GM18519 (cell line): ENCODE results near the gene RPS6KB2.
"Not testable (repeated sequence)": the region's sequence is repeated elsewhere in the genome, so short reads cannot be mapped to it uniquely, and the experiment has no call there.

Source experiments
- ATAC-seq: cut with Tn5 transposase; IDR thresholded peaks from one replicate; pipeline ENCODE4 v1.9.1; 2021; ENCODE audit warnings: mild to moderate bottlenecking, moderate library complexity; ENCODE audit not compliant: unreplicated experiment, low FRiP score

The RPS6KB2 gene

GRCh38 chr11:67423891-67424613 lies 4.2 kb upstream of the RPS6KB2 start:
- ATAC-seq: no peak

DNA sequence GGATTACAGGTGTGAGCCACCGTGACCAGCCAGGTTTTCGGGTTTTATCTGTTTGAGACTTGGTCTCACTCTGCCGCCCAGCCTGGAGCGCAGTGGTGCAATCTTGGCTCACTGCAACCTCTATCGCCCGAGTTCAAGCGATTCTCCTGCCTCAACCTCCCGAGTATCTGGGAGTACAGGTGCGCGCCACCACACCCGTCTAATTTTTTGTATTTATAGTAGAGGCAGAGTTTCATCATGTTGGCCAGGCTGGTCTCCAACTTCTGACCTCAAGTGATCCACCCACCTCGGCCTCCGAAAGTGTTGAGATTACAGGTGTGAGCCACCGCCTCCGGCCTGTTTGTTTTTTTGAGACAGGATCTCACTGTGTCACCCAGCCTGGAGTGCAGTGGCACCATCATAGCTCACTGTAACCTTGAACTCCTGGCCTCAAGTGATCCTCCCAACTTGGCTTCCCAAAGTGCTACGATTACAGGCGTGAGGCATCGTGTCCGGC lies 882 bp upstream of the RPS6KB2 start:
- not testable (repeated sequence) for ATAC-seq

- no peak for ATAC-seq
Measured at GRCh38 chr11:67429038-67429668, 859 bp downstream of the RPS6KB2 start.

DNA sequence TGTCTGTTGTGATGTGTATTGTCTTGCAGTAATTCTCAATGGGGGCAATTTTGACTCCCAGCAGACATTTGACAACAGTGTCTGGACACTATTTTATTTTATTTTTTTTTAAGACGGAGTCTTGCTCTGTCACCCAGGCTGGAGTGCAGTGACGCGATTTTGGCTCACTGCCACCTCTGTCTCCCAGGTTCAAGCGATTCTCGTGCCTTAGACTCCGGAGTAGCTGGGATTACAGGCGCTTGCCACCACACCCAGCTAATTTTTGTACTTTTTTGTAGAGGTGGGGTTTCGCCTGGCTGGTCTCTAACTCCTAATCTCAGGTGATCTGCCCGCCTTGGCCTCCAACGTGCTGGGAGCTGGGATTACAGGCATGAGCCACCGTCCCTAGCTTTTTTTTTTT lies 1.4 kb downstream of the RPS6KB2 start:
- ATAC-seq: no peak

GRCh38 chr11:67431346-67432249 lies 3.3 kb downstream of the RPS6KB2 start:
- no peak for ATAC-seq

- ATAC-seq: no peak
Measured at GRCh38 chr11:67432655-67433349, 4.5 kb downstream of the RPS6KB2 start.

GRCh38 chr11:67433536-67434394 lies 5.5 kb downstream of the RPS6KB2 start:
- ATAC-seq: no peak

DNA sequence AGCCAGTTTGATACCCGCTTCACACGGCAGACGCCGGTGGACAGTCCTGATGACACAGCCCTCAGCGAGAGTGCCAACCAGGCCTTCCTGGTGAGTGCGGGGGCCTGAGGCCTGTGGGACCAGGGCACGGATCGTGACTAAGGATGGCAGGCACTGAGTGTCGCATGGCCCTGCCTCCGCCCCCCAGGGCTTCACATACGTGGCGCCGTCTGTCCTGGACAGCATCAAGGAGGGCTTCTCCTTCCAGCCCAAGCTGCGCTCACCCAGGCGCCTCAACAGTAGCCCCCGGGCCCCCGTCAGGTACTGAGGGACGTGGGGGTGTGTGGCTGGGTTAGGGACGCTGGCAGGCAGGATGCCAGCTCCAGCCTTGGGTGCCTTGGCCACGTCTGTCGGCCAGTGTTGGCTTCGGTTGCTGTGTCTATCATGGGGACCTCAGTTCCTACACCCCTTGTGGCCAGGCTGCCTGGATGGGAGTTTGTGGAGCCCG lies 6.1 kb downstream of the RPS6KB2 start:
- no peak for ATAC-seq

- no peak for ATAC-seq
Measured at GRCh38 chr11:67435031-67435726, 6.9 kb downstream of the RPS6KB2 start.

DNA sequence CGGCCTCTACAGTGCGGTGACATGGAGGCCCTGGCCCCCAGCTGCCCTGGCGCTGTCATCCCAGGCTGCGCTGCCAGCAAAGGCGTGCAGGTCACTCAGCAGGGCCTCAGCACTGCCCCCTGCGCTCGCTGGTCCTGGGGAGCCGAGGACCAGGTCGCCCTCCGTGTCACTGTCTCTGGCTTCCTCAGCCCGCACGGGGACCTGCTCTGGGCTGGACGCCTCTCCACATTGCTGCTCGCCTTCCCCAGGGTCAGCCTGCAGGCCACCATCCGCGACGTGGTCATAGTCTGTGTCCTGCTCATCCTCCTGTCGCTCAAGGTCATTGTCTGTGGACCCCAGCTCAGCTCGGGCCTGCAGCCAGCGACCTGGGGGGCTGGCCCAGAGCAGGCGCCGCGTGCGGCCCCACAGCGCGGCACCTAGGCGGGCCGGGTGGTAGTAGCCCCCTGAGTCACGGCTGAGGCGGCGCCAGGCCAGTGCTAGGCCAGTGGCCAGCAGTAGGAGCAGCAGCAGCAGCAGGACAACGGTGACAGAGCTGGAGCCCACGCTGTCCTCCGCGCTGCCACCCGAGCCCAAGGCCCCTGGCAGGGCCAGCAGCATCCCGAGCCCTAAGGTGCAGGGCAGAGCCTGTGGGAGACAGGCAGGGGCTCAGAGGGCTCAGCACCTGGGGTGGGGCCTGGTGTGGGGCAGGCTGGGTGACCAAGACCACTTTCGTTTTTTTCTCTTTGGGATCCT lies 7.6 kb downstream of the RPS6KB2 start:
- ATAC-seq: no peak

GRCh38 chr11:67436459-67437081 lies 8.3 kb downstream of the RPS6KB2 start:
- no peak for ATAC-seq

GRCh38 chr11:67437082-67437808 lies 9.0 kb downstream of the RPS6KB2 start, which contains the start of gene PTPRCAP:
Gene PTPRCAP (minus strand): TSS chr11:67437682. CDS start chr11:67437619, 63 bp downstream.
- no peak for ATAC-seq

DNA sequence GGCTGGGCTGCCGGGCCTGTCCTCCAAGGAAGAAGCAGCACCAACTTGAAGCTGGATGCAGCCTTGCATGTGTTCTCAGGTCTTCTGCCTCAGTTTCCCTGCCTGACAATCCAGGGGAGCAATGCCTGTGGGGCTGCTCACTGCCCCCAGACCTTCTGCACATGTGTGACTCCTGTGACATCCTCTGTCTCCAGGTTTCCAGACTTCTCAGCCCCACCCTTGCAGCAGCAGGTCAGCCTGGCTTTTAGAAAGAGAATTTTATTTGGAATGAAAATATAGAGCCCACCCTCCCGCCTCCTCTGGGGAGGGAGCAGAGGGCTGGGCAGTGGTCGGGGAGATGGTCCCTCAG lies 9.5 kb downstream of the RPS6KB2 start:
- no peak for ATAC-seq

DNA sequence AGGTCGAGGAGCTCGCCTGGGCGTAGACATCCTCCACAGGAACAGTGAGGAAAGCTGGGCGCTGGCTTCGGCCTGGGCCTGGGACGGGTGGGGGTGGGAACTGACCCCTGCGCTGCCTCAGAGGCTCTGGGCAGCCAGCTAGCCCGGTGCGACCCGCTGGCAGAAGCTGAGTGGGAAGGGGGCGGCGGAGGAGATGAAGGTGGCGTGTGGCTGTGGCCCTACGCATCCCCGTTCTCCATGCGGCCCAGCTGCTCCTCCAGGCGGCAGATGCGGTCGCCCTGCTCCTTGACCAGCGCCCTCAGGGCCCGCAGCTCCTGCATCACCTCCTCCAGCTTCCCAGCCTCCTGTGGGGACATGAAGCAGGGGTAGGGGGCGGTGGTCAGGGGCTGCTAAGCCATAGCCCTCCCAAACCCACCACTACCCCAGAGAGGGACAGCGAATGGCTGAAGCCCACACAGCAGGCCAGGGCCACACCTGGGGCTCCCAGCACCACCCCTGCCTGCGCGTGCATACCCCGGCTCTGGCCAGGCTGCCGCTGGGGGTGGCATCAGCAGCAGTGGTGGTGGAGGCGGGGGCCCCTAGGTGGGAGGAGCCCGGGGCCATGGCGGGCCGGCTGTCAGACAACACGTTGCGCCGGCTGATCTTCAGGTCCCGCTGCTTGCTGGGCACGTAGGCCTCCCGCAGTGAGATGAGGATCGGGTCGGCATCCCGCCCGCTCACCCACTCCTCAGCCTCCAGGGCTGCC lies 10.0 kb downstream of the RPS6KB2 start:
- ATAC-seq: no peak

- ATAC-seq: no peak
Measured at GRCh38 chr11:67439321-67440228, 11.3 kb downstream of the RPS6KB2 start.
